T1000 (cell line): ENCODE measurements around the gene STAC2.

Experiments used
- DNase-seq: peaks from one replicate; lab custom pipeline; 2025; ENCODE audit warnings: mixed read lengths; lab: John Stamatoyannopoulos, UW

The STAC2 gene

DNA sequence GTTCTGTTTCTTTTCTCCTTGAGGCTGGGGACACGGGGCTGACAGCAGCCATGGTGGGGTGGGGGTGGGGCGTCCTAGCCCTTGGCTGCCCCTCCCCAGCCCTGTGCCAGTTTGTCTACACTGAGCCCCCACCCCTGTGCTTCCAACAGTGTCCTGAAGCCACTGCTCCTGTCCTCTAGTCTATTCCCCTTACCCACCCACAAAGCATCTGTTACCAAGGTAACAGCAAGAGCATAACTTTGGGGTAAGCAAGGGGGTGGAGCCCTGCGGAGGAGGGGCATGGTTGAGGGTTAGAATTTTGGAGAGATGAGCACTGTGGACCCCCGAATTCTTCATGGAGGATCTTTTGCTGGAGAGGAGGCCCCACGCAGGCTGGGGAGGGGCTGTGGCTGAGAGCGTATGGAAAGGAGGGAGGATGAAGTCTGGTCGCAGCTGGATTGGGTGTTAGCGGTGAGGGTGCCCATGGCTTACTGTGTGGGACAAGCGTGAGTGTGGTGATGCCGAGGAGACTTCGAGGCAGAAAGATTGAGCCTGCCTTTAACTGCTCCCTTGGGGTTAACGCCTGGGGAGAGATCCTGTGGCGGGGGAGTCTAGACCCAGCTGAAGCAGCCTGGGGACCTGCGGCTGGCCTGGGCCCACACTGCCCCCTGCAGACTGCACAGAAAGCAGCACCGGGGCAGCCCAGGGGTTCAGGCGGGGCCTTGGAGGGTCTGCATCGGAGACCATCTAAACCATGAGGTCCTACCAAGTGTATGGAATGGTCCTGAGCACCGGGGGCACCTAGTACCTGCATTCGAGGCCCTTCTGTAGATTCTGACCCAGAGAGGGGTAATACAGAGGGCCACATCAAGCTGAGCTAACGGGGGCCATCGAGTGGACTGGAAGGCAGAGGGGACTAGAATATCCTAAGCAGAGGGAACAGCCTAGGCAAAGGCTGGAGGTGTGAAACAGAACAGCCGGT lies 6.1 kb upstream of the STAC2 start:
- peak; percentile 27 for DNase-seq

DNA sequence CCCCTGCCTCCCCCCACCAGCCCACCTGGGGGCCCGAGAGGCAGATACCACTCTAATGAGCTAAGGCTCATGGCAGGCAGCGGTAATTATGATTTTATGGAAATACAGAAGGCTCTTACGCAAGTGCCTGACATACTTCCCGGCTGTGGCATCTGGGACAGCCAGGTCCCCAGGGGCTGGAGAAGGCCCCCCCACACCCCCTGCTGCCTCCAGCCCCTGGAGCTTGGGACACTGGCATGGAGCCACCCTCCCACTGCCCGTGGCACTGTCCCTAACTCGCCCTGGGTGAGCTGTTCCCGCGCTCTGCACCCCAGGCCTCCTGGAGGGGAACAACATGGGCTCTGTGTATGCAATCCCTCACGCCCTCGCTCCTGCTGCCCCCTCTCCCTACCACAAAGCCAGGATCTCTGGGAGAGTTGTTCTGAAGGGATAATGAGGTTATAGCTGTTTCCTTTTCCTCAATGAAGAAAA lies 5.4 kb upstream of the STAC2 start:
- DNase-seq, result no peak

GRCh38 chr17:39230361-39230760 lies 4.6 kb upstream of the STAC2 start:
- no peak for DNase-seq

DNA sequence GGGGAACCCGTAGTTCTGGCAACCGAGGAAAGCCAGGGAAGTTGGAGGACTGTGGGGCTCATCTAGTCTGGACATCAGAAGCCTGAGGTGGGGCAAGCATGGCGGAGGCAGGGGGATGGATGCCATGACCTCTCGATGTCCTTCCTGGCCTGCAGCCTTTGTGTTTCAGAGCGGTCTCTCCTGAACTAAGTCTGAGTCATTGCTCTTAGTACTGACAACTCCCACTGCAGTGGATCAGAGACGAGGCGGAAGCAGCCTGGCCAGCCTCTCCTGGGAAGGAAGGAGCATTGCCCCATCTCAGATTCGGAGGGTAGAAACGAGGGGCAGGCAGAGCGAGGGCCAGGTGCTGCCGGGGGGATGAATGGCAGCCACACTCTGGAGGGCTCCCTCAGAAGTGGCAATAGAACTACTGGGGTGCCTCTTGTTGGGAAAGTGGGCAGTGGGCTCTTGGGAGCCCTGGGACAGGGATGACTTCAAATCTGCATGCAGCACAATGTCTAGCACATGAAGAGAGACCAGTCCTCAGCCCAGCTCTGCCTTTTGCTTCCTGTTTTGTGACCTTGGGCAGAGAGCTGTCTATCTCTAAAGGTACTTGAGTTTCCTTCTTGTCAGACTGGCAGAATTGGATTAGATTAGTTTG lies 3.6 kb upstream of the STAC2 start:
- peak; percentile 35 for DNase-seq

- DNase-seq, result no peak
Measured at GRCh38 chr17:39227364-39227919, 1.7 kb upstream of the STAC2 start.

DNA sequence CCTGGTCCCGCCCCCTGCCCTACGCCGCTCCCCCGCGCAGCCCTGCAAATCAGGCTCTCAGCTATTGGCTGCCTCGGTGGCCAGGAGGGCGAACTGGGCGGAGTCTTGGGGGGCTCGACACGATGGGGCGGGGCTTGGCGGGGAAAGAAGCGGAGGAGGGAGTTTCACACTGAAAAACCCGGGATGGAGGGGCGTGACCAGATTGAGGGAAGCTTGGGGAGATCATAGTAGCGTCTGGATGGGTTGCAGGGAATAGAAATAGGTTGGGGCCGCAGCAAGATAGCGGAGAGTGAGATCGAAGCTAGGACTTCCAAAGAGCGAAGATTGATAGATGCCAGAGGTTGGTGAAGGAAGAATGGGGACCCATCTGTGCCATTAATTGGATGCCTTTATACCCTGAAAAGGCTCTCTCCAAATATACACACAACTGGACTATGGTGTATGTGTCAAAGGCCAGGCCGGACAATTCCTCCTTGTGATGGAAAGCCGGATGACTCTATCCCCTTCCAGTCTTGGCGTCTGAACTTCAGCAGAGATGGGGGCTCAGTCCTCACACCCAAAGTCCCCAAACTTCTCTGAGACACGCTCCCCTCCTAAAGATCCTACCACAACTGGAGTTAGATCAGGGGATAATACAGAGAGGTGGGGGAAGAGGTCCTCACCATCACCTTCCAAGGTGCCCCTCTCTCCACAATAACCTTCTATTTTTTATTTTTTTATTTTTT lies 376 bp upstream of the STAC2 start:
- peak; percentile 77 for DNase-seq

DNA sequence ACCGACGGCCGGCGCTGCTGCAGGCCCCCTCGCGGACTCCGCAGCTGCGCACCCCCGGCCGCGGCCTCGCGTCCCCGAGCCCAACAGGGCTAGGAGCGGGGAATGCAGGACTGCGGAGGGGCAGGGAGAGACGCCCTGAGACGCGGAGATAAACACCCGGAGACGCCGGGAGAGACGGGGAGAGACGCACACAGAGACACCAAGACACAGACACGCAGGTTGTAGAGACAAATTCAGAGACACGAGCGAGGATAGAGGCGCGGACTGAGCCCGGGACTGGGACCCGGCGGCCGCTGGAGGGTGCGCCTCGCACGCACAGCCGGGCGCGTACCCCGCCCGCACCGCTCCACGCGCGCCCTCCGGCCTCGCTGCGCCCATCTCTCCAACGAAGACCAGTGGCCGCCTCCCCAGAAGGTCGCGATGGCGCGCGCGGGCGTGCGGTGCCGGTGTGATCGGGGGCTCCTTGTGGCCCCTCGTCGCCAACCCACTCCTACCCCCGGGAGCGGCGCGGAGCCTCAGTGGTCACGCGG lies 902 bp downstream of the STAC2 start:
- no peak for DNase-seq

DNA sequence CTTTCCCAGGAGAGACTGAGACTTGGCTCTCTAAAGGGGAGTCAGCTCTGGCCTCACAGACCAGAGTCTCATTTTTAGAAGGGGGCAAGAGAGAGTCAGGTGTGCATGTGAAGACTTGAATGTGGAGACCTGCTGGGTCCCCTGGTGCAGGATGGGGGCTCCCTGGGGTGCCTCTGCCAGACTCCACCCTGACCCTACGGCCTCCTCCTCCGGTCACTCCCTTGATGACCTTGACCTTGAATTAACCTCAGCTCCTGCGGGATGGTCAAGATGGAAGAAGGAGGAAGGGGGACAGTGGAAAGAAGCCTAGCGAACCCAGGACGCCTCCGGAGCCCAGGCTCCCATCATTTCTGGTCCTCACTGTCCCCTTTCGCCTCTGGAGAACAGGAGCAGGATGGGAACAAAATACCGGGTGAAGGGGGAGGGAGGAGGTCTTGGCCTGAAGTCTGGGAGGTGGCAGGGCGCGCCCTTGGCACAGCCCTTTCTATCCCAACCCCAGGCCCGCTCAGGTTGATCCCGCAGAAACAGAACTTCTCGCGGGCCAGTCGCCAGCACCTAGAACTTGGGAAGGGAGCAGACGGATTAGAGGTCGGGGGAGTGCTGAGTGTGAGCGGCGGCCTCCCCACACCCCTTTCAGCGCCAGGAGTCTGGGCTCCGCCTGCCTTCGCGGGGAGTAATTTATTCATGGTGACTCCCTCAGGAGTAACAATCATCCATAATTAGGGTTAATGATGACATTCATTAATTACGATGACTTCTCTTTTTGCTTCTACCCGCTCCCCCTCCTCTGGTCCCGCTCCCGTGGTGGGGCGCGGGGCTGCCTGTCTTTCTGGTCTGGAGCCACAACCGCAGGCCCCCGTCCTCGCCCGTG lies 1.6 kb downstream of the STAC2 start:
- no peak for DNase-seq

DNA sequence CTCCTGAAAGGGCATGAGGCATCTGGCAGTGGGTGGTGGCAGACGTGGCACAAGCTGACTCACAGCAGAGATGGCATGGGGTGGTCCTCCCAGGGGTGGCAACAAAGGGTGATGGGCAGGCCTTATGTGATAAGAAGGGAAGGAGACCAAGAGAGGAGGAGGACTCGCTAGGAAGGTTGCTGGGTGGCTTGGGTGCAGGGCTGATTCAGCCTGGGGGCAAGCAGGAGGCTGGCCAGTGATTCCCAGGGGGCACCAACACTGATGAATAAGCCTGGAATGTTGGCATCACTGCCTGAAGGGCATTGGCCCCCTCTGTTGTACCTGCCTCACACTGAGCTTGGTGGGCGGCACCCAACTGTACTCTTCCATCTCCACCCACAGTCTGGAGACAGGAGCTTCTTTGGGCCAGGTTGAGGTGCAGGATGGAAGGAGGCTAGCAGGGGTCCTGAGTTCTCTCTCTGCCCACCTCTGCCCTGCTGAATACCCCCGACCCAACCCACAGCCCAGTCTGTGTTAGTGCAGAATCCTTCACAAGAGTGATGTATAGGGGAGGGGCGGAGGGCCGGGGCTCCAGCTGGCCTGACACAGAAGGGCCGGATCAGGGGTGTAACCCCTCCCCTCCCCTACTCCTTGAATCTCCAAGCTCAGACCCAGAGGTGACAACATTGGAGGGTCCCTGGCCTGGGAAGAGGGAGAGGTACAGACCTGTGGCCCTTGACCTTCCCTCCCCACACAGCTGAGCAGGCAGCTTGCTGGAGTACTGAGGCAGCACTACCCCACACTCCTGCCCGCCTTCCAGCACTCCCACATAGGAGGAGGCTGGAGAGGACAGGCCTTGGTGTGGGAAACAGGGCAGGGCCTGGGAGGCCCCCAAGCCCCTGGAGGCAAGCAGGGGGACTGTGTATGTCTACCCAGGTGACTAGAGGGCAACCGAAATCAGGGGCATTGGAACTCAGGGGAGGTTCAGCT lies 2.6 kb downstream of the STAC2 start:
- DNase-seq, result peak; percentile 87

DNA sequence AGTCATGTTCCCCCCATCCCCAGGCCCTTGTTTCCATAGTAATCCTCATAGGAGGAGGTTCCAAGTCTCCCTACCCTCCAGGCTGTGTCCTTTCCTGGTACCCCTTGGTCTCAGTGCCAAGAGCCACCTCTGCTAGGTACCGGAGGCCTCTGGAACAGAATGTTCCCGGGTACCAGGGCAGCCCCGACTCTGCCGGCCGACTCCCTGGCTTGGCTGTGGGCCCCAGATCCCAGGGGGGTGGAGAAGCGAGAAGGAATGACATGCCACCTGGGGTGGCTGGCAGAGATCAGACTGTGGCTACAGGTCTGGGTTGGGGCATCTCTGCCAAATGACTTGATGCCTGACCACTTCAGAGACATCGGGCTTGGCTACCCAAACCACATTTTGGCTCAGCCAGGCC lies 3.6 kb downstream of the STAC2 start:
- DNase-seq, result no peak

- DNase-seq, result no peak
Measured at GRCh38 chr17:39221572-39221971, 4.2 kb downstream of the STAC2 start.

GRCh38 chr17:39219647-39220154 lies 6.0 kb downstream of the STAC2 start:
- DNase-seq, result no peak

DNA sequence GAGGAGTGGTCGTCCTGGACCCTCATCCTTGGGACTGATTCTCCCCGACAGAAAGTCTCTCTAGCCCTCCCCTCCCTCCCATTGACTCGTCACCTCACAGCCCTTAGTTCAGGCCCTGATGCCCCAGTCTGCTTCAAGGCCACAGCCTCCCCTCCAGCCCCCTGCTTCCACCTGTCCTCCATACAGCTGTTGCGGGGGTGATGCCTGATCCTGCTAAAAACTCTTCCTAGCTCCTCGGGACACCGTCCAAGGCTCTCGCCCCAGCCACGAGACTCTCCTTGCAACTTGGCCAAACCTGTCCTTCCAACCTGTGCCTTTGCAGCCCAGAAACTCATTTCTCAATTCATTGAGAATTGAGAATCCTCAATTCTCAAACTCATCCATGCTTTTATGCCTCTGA lies 6.8 kb downstream of the STAC2 start:
- DNase-seq, result no peak

DNA sequence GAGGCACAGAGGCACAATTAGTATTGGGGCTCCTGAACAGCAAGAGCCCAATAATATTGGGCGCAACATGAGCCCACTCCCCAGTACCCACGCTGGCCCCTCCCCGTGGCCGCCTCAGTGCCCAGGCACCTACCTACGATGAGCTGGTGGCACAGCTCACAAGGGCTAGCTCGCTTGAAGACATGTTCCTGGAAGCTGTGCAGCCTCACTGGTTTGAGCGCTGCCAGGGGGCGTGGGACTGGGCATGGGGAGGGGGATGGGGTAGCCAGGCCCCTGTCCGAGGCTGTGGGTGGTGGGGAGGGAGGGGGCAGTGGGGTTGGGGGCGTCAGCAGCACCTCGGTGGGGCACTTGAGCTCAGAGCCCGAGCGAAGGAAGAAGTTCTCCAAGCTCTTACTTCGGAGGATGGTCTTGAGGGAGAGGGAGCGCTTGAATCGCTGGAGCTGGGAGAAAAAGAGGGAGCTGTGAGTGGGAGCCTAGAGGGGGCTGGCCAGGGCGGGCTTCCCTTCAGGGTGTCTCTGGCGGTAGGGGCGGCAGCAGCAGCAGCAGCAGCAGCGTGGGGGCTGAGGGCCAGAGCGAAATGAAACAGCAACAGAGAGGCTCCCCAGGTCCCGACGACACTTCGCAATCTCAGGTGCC lies 7.9 kb downstream of the STAC2 start:
- no peak for DNase-seq

GRCh38 chr17:39213852-39214251 lies 11.9 kb downstream of the STAC2 start:
- no peak for DNase-seq

GRCh38 chr17:39212841-39213480 lies 12.8 kb downstream of the STAC2 start:
- no peak for DNase-seq

DNA sequence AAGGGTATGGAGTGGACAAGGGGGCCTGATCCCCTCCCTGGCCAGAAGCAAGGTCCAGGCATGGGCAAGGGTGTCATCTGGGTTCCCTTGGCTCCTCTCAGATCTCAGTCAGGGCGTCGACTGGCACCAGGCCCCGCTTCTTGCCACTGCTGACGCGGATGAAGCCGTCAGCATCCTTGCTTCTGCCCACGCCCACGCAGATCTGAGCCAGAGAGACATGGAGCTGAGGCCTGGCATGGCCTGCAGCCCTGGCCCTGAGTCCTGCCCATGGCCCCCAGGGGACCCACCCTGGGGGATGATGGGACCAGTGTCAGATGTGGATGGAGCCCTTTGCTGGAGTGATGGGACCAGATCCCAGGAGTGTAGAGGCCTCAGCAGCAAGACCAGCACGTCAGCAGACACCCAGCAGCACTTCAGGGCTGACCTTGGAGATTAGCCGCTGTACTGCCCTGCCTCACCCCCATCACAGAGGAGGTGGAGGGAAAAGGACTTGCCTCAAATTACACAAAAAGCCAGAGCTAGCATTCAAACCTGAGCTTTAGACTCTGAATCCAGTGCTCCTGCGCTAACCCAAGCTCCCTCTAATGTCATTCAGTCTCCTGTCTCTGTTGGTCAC lies 13.4 kb downstream of the STAC2 start:
- no peak for DNase-seq

DNA sequence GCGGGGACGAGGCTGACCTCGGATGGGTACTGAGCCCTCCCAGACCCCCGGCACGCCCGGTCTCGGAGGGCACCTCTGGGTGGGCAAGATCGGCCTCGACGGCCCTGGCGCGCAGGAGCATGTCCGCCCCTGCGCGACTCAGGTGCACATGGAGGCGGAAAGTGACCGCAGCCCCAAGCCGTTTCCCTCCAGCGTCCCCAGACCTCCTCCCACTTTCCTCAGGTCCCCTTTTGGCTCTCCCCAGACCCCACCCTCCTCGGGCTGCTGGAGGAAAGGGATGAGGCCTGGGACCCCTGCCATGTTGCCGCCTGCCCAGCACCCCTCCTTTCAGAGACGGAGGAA lies 15.7 kb downstream of the STAC2 start:
- DNase-seq, result no peak
